ENCODE data around the gene TBC1D23.
"Not testable (repeated sequence)": the region's sequence is repeated elsewhere in the genome, so short reads cannot be mapped to it uniquely, and the experiment has no call there.

TBC1D23 gene

DNA sequence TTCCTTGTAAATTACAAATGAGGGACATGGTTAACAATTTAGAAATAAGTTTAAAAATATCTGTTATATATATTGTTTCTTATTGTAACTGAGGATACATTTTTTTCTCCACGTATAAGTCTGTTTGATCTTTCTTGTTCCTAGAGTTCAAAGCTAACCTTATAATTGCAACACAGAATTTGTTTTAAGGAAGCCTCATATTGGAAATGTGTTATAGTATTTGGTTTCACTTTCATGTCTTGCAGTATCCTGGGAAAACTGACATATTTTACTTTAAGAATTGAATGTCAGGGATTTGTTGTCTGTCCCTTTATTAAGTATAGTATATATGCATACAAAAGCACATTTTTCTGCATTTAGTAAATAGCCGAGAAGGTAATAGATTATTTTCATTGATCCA lies 50.2 kb downstream of the TBC1D23 start:
- no peak for DNase-seq

DNA sequence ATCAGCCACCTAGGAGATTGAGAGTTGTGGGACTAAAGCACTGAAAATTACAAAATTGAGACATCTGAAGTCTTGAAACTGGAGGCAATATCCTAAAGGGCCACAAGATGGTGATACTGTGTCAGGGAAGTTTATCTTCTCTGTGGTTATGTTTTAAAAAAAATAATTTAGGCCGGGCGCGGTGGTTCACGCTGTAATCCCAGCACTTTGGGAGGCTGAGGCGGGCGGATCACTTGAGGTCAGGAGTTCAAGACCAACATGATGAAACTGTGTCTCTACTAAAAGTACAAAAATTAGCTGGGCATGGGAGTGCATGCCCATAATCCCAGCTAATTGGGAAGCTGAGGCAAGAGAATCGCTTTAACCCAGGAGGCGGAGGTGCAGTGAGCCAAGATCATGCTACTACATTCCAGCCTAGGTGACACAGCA lies 55.9 kb downstream of the TBC1D23 start:
- no peak for DNase-seq

DNA sequence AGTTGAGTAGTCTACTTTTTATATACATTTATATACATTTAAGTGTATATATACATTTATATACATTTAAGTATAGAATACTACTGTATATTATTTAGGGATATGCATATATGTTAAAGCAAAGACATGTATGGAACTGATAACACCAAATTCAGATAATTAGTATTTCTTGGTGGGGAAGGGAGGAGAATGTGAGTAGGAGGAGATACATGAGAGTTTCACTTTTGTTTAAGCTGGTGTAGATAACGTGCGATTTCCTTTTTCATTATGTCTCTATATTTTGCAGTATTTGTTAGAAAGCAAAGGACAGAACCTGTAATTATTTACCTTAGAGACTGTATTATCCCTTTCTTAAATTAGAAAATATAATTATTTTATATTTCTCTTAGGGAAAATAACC lies 57.1 kb downstream of the TBC1D23 start:
- no peak for DNase-seq

DNA sequence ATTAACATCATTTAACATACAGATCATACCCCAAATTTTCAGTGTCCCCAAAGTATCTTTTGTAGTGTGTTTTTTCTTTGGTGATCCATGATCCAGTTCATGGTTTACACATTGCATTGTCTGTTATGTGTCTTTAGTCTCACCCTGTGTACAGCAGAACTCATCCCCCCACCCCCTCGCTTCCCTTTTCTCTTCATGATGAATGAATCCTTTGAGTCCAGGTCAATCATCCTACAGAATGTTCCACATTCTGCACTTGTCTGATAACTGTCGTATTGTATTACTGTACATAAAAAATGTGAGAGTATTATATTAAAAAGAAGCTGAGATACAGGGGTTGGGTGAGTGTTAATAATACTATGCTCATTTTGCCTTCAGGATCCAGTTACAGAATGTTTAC lies 59.2 kb downstream of the TBC1D23 start:
- DNase-seq = no peak

DNA sequence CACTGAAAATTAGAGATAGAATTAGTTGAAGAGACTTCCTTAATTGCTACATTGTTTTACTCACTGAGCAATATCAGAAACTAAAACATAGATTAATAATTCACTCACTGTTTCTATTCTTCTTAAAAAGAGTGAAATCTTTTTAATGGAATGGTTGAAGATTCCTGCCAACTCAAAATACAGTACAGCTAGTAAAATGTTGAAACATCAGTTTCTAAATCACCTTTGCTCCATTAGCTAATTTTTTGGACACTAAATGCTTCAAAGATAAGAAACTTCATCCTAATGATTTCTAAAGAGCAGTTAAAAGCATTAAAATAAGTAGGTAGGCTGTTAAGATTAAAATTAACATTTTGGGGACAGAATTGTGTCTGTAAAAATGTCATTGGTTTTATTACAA lies 63.3 kb downstream of the TBC1D23 start:
- no peak for DNase-seq

DNA sequence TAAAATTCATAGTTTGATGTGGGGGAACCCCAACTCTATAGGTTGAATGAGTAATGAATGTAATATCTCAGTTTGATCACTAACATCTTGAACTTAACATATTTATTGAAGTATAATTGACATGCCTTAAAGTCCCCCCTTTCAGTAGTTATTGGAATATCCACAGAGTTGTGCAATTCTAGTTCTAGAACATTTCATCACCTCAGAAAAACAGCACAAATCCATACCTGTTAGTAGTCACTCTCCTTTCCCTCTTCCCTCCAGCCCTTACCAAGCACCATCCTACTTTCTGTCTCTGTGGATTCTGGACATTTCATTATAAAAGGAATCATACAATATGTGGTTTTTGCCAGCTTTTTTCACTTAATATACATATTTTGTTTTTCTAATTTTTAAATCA lies 65.0 kb downstream of the TBC1D23 start:
- DNase-seq = no peak

DNA sequence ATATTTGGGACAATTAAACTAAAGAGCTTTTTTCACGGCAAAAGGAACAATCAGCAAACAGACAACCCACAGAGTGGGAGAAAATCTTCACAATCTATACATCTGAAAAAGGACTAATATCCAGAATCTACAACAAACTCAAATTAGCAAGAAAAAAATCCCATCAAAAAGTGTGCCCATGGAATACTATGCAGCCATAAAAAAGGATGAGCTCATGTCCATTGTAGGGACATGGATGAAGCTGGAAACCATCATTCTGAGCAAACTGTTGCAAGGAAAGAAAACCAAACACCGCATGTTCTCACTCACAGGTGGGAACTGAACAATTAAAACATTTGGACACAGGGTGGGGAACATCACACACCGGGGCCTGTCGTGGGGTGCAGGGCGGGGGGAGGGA lies 66.6 kb downstream of the TBC1D23 start:
- not testable (repeated sequence) for DNase-seq

DNA sequence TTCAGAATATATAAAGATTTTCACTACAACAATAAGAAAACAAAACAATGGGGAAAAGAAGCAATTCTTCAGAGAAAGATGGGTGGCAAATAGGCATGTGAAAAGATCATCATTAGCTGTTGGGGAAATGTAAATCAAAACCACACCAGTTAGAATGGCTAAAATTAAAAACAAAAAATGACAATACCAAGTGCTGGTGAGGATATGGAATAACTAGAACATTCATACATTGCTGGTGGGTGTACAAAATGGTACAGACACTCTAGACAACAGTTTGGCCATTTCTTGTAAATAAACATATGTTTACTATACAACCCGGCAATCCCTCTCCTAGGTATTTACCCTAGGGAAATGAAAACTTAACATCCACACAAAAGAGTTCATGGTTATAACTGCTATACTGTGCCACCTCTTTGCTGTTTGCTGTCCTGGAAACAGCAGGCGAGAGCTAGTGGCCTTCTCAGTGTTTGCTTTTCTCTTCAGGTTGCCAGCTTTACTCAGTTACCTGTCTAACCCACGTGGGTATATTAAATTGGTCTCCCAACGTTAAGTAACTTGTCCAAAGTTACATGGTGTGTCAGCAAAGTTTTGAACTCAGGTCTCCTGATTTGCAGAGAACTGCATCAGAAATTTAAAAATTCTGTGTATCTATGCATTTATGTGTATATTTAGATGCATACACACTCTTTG lies 69.2 kb downstream of the TBC1D23 start:
- DNase-seq = no peak

DNA sequence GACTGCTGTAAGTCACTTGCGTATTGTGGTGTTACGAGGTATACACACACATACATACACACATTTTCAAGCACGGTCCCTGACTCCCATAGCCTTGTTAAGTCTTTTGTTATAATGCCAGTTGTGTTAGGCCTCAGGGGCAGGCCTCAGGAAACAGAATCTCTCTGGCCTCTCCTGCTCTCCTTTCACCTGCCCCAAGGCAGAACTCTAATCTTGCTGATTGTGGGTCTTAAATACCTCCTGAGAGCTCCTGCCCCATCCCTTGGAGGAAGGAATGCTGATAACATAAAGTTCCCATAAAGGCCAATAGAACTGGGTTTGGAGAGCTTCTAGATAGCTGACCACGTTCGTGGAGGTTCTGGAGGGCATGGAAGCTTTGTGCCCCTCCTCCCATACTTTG lies 69.9 kb downstream of the TBC1D23 start:
- no peak for DNase-seq

DNA sequence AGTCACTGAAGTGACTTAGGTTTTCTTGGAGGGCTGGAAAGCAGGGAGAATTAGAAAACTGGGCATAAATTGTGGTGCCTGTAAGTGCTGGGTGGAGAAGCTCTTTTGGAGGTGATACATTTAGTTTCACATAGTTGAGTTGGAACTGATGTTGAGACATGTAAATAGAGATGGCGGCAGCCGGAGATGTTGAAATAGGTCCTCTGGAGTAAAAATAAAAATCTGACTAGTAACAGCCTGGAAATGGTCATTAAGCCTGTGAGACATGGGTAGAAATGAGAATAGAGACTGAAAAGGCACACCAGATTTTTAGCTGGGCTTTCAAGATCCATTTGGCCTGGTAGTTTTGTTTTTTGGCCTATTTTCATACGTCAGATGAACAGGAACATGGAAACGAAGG lies 70.9 kb downstream of the TBC1D23 start:
- no peak for DNase-seq

DNA sequence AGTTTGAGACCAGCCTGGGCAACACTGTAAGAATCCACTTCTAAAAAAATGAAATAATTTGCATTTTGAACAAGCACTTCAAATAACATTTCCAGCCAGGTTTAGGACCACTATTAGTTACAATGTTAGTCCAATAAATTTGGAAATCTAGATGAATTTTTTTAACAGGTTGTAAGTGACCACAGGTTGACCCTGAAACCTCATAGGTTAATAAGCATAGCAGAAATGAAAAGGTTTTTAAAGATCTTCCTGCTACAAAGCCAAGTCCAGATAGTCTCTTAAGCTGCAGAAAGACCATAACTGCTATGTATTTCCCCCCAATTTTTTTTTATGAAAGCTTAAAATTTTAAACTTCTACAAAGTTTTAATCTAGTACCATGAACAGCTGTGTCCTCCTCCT lies 72.3 kb downstream of the TBC1D23 start:
- no peak for DNase-seq

DNA sequence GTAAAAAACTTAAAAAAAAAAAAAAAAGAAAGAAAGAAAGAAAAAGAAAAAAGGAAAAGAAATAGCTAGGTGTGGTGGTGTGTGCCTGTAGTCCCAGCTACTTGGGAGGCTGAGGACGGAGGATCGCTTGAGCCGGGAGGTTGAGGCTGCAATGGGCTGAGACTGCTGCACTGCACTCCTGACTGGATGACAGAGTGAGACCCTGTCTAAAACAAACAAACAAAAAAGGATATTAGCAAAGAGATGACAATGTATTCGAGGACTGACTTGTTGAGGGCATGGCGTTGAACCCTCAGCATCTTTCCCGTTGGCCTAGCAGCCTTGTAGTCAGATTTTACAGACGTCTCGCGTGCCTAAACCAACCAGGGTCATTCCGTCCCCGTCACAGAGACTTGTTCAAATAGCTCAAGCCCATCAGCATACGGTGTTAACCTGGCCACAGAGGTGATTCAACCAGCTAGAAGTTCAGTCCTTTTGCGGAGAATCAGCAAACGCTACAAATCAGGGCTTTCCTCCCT lies 73.2 kb downstream of the TBC1D23 start:
- DNase-seq = peak; percentile 7

DNA sequence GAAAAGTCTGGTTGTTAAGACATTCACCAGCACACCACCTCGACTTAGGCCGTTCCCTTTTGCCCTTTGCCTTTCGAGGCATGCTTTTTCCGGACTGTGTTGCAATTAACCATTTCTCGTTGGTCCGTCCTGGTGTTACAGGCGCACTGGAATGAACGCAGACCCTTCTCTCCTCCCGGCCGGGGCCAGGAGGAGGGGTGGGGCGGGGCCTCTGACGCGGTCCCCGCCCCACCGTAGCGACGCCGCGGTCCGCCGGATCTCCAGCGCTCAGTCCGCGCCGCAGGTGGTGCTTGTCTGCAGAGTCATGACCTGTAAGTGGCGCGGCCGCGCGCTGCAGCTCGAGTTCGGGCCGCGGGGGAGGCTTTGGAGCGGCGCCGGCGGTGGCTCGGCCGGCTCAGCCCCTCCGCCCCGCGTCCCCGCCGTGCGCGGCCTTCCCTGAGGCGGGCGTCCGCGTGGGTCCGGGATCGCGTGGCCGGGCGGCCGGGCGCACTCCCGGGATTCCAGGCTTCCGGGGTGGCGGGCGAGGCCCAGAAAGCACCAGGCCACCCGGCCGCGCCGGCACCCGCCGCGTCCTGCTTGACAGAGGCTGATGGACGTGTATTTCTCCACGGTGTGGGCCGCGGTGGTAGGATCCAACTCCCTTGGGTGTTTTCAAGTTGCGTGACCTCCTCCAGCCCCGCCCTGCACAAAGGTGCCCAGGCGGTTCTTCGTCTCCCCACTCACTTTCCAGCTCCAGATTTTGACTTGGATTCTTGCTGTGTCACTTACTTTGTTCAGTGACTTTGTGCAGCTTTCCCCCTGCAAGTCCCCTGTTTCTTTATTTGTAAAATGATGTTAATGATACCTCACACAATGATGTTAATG lies 73.9 kb downstream of the TBC1D23 start, which contains the start of gene NIT2:
NIT2 (plus strand) TSS at position 270 of the 864 bp plus-strand sequence; CDS start at position 305, 35 bp downstream.
- peak; percentile 73 for DNase-seq

DNA sequence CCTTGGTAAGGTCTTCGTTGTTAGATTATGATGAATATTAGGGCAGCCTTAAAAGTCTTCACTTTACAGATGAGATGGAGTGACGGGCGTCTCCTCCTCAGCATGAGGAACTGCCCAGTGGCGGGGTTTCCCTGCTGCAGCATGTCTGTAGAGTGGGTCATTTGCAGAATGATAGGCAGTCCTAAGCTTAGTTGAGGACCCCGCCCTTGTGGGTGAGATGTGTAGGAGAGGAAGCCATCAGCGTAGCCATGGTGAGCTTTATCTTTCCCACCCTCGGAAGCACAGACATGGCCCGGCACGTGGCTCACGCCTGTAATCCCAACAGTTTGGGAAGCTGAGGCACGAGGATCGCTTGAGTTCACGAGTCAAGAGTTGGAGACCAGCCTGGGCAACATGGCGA lies 74.6 kb downstream of the TBC1D23 start:
- no peak for DNase-seq

DNA sequence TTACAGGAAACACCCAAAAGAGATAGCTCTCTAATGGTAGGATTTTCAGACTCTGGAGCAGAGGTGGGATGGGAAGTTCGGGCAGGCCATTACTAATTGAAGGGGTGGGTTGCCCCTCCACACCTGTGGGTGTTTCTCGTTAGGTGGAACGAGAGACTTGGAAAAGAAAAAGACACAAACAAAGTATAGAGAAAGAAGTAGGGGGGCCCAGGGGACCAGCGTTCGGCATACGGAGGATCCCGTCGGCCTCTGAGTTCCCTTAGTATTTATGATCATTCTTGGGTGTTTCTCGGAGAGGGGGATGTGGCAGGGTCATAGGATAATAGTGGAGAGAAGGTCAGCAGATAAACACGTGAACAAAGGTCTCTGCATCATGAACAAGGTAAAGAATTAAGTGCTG lies 75.4 kb downstream of the TBC1D23 start:
- DNase-seq = not testable (repeated sequence)

DNA sequence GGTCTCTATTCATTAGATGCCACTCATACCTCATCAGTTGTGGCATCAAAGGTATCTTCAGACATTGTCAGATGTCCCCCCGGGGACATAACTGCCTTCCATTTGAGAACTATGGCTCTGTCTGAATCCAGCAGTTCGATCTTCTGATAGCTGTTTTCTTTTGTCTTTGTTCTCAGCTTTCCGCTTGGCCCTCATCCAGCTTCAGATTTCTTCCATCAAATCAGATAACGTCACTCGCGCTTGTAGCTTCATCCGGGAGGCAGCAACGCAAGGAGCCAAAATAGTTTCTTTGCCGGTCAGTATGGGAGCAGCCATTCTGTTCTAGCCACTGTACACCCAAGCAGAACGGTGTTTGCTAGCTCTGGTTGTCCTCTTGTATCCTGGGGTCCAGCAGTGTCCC lies 78.1 kb downstream of the TBC1D23 start:
- DNase-seq = no peak

DNA sequence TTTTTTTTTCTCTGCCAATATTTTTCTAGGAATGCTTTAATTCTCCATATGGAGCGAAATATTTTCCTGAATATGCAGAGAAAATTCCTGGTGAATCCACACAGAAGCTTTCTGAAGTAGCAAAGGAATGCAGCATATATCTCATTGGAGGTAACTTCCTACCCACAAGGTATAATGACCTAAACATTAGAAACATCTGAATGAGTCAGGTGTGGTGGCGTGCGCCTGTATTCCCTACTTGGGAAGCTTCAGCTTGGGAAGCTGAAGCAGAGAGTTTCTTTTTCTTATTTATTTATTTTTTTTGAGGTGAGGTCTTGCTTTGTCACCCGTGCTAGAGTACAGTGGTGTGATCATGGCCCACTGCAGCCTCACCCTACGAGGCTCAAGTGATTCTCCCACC lies 79.0 kb downstream of the TBC1D23 start:
- no peak for DNase-seq

DNA sequence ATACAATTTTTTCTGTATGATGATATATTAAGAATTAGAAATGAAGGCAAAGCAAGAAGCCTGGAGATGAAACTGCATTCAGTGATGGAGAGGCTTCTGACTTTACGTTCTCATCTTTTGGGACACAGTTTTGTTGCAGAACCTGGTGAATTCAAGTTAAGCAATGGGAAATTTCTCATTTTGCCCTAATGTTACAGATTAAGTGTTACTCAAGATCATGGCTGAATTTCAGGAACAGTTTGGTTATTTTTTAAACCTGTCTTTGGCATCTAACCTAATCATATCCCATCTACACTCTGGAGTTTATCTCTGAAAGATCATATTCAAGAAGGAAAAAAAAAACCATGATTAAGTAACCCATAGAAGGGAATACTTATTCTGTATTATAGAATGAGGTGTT lies 79.7 kb downstream of the TBC1D23 start:
- no peak for DNase-seq

DNA sequence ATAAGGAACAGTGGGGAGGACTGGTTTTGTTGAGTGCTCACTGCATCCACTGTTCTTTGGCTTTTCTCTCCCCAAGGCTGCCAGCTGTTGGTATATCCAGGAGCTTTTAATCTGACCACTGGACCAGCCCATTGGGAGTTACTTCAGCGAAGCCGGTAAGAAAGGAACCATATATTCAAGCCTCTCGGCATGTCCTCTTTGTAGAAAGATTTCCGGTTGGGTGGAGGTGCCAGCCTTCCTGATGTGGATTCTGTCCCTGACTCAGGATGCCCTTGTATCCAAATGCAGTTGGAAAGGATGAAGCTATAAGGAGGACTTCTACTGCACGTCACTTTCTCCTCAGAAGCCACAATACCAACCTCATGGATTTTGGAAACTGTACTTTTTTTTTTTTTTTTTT lies 87.9 kb downstream of the TBC1D23 start:
- DNase-seq = no peak

DNA sequence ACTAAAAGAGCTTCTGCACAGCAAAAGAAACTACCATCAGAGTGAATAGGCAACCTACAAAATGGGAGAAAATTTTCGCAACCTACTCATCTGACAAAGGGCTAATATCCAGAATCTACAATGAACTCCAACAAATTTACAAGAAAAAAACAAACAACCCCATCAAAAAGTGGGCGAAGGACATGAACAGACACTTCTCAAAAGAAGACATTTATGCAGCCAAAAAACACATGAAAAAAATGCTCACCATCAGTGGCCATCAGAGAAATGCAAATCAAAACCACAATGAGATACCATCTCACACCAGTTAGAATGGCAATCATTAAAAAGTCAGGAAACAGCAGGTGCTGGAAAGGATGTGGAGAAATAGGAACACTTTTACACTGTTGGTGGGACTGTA lies 91.0 kb downstream of the TBC1D23 start:
- not testable (repeated sequence) for DNase-seq

DNA sequence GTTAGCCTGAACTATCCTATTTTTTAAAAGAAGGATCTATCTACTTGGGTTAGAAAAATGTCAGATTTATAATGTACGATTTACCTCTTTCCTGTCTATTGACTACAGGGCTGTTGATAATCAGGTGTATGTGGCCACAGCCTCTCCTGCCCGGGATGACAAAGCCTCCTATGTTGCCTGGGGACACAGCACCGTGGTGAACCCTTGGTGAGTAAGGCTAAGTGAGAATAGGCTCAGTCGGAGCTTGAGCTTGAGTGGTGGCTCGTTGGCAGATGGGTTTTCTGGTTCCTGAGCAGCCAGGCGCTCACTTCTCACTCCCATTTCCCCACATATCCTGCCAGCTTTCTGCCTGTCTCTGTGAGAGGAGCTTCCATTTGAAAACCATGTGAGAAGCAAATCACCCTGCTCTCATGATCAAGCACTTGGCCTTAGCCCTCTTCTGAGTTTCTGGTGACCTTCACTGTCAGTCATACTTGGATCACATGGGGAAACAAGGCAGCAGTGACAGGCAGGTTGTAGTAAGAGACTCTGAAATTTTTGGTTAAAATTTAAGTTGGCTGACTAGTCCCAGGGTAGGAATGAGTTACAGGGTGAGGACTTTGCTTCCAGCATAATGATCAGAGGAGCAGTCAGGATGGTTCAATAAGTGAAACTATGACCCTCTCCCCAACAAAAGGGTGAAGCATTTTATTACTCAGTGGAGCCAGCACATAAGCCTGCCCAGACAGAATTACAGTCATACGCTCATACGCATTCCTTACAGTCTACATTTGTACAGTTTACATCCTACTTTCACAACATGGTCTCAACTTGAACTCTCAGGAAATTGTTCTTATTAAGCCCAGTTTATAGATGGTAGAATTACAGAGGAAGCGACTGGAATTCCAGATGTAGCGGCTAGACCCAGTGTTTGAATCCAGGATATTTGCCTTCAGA lies 91.8 kb downstream of the TBC1D23 start:
- DNase-seq = no peak

DNA sequence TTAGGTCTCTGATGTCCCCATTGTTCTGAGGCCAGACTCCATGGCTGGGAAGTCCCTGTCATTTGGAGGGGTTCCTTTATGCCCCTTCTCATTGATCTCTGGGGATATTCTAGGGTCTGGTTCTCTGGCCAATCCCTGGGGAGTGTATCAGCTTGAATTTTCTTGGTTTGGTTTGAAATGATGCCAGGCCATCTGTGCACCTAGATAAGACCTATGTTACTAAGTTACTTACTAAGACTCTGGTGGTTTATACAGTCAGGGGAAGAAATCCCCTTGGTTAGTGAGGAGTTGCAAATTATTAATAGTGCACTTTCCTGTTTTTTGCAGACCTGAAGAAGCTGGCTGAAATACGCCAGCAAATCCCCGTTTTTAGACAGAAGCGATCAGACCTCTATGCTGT lies 94.1 kb downstream of the TBC1D23 start:
- DNase-seq = no peak

DNA sequence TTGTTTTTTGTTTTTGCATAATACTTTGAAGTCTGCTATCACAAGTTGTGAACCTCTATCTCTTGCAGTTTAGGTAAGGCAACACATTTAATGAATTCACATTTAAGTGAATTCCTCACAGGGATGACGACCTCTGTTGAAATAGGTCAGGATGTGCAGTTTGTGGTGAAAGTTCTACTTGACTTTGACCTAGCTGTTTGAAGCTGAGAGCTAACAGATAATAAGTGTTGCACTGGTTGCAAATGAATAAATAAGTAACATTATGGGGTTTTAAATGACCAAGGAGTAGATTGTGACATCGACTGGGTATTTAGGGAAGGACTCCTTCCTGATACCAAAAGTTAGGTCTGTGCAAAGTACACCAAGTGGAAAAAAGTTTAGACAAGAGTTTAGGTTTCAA lies 97.6 kb downstream of the TBC1D23 start:
- no peak for DNase-seq
